GM12873 (cell line): ENCODE measurements around the gene KRT36.

Source experiments
- CTCF ChIP-seq: IDR thresholded peaks from 2 replicates; pipeline ENCODE4 v1.5.1; 2012; ENCODE audit warnings: low read depth, mild to moderate bottlenecking, moderate library complexity, low read length, control low read depth; ENCODE audit not compliant: insufficient read depth; ENCODE audit errors: missing control alignments

KRT36 gene

GRCh38 chr17:41527063-41528023 lies 37.6 kb upstream of the KRT36 start:
- no peak for TF ChIP-seq CTCF

DNA sequence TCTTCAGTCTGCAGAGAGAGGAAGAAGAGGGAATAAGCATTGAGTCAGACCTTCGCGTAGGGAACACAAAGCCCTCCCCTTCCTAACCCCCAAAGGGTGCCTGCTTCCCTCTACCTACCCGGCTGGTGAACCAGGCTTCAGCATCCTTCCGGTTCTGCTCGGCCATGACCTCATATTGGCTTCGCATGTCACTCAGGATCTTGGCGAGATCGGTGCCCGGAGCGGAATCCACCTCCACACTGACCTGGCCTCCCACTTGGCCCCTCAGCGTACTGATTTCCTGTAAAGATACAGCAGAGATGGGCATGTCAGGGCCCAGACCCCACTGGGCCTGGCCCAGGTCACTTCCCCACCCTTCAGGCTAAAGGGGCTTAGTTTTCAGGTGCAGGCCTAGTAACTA lies 34.6 kb upstream of the KRT36 start:
- TF ChIP-seq CTCF, result no peak

DNA sequence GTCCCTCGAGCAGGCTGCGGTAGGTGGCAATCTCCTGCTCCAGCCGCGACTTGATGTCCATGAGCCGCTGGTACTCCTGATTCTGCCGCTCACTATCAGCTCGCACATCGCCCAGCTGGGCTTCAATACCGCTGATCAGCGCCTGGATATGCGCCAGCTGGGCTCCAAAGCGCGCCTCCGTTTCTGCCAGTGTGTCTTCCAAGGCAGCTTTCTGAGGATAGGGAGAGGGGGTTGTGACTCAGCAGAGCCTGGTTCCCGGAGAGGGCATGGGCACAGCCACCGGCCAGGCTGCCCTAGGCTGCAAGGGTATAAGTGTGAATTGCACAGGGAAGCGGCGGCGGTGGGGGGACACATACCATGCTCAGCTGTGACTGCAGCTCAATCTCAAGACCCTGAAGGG lies 34.1 kb upstream of the KRT36 start:
- TF ChIP-seq CTCF, result no peak

- TF ChIP-seq CTCF, result no peak
Measured at GRCh38 chr17:41523225-41523593, 33.5 kb upstream of the KRT36 start.

DNA sequence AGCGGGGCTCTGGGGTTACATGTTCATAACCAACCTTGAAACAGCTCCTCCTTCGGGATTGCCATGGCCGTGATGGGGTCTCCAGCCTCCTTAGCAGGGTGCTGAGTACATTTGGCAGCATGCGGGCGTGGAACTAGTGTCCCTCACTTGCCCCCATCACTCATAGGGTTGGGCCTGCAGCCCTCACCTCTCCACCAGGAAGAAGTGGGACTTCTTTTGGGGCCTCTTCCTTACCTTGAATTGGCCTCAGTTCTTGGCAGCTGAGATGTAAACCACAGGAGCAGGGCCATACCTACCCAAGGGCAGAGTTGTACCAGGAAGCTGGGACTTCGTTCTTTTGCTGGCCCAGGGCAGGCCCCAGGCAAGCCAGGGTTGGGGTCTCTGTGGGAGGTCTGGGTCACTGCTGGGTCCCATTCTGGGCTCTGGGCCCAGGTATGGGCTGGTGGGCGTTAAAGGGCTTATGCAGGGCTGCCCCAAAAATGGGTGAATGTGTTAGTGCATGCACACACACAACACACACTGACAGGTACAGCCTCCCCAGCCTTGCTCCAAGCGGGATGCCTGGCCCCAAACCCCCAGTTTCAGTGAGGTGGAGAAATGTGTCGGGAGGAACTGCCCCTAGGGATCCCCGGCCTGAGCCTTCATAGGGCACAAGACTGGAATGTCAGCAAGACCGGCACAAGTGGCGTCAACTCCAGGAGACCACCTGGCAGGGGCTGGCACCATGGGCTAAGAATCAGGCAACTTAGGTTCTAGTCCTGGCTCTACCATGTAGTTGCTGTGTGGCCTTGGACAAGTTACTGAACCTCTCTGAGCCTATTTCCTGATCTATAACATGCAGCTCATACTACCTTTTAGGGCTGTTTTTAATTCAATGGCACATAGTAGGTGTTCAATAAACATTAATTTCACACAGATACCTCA lies 32.9 kb upstream of the KRT36 start:
- TF ChIP-seq CTCF, result no peak

DNA sequence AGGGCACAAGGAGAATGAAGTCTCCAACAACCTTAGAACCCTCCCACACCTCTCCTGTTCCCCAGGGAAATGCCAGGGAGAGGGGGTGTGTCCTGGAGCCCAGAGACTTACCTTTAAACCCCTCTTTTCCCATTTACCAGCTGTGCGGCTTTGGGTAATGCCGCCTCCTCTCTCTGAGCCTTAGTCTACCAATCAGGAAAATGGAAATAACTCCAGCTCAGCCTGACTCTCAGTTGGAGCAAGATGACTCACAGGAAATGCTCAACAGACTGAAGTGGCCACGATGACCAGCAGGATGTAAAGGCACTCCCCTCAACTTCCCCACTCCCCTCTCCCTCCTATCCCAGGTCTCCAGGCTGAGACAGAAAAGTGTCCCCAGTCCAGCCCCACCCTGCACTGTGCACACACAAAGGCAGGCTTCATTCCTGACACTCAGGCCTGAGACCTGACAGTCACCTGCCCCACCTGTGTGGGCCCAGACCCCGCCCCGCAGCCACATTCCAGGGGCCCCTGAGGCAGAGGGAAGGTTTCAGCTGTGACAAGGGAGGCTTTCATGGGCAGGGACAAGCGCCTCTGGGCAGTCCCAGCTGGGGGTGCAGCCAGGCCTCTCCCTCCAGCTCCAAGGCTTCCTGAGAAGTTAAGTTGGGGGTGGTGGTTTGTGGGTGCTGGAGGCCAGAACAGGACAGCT lies 32.0 kb upstream of the KRT36 start:
- TF ChIP-seq CTCF, result no peak
